Measurements from ENCODE around the gene CDYL. TPM values are rescaled to one million over a fixed set of nuclear protein-coding genes. Genes with fewer than 3 reads are reported as not detected.

The CDYL gene
- polyA plus RNA-seq, 3 donors: 2.9 to 21.2 (median 4.2) TPM

GRCh38 chr6:4962905-4963304 is 186.7 kb downstream of the CDYL start:
- Histone ChIP-seq H3K4me2 (replicated peaks; ENCODE audit: extremely low read depth, low read length, poor library complexity, severe bottlenecking) (no peak overlapping the region), H3K4me3 (replicated peaks in 1 of 3; ENCODE audit: low read depth in 2 of 3, low read length in 3 of 3) (no peak overlapping the region), H3K27me3 (ENCODE audit: control insufficient read depth in 2 of 2, insufficient read depth in 2 of 2, low read length in 2 of 2) (no peaks in the 10 kb centered on the region), H3K36me3 (replicated peaks in 1 of 2; ENCODE audit: control insufficient read depth in 1 of 2, insufficient read depth in 2 of 2, low read length in 2 of 2) (no peaks in the 10 kb centered on the region), H3K4me1 (ENCODE audit: control insufficient read depth in 1 of 2, insufficient read depth in 2 of 2, low read length in 2 of 2) (no peaks in the 10 kb centered on the region), H3K79me2 (ENCODE audit: insufficient read depth, low read length) (no peaks in the 10 kb centered on the region), H2AFZ (ENCODE audit: insufficient read depth, low read depth, low read length, poor library complexity, severe bottlenecking) (no peak overlapping the region), H3K9ac (ENCODE audit: insufficient read depth, low read length, poor library complexity, severe bottlenecking) (no peak overlapping the region), H3K9me3 (replicated peaks in 1 of 2; ENCODE audit: control insufficient read depth in 1 of 2, insufficient read depth in 1 of 2, low read length in 2 of 2) (no peaks in the 10 kb centered on the region), H3K27ac (ENCODE audit: low read depth in 1 of 2, low read length in 2 of 2) (no peak overlapping the region), H4K20me1 (ENCODE audit: insufficient read depth, low read length) (no peaks in the 10 kb centered on the region)
- WGBS (ENCODE audit: insufficient coverage): no CpG with 5 or more reads among the region's 2 CpGs
- Mint-ChIP-seq H3K4me3 (no peak overlapping the region), H3K9me3 (peaks cover 0 to 2% (median 0%) of the 10 kb centered on the region in 7 donors), H3K27me3 (ENCODE audit: low read depth in 3 of 3) (peaks cover 0 to 3% (median 3%) of the 10 kb centered on the region in 3 donors), H3K36me3 (no peaks in the 10 kb centered on the region), H3K4me1 (no peaks in the 10 kb centered on the region), H3K27ac (no peak overlapping the region)
- no peak for DNase-seq
- no peak for TF ChIP-seq CTCF (IDR thresholded peaks at IDR 0.05)
- intact Hi-C loops (cut with micrococcal nuclease): no loop called here

GRCh38 chr6:4964675-4965561 is 188.7 kb downstream of the CDYL start:
- TF ChIP-seq CTCF (IDR thresholded peaks at IDR 0.05): no peak
- H3K9me3 Mint-ChIP-seq: peaks cover 0 to 2% (median 0%) of the 10 kb centered on the region in 7 donors
- Histone ChIP-seq H4K20me1 (ENCODE audit: insufficient read depth, low read length) (no peaks in the 10 kb centered on the region), H3K27me3 (ENCODE audit: control insufficient read depth in 2 of 2, insufficient read depth in 2 of 2, low read length in 2 of 2) (no peaks in the 10 kb centered on the region), H3K4me2 (replicated peaks; ENCODE audit: extremely low read depth, low read length, poor library complexity, severe bottlenecking) (no peak overlapping the region), H3K27ac (ENCODE audit: low read depth in 1 of 2, low read length in 2 of 2) (no peak overlapping the region), H3K9me3 (replicated peaks in 1 of 2; ENCODE audit: control insufficient read depth in 1 of 2, insufficient read depth in 1 of 2, low read length in 2 of 2) (no peaks in the 10 kb centered on the region), H3K36me3 (replicated peaks in 1 of 2; ENCODE audit: control insufficient read depth in 1 of 2, insufficient read depth in 2 of 2, low read length in 2 of 2) (no peaks in the 10 kb centered on the region), H3K4me3 (replicated peaks in 1 of 3; ENCODE audit: low read depth in 2 of 3, low read length in 3 of 3) (no peak overlapping the region), H2AFZ (ENCODE audit: insufficient read depth, low read depth, low read length, poor library complexity, severe bottlenecking) (no peak overlapping the region), H3K4me1 (ENCODE audit: control insufficient read depth in 1 of 2, insufficient read depth in 2 of 2, low read length in 2 of 2) (no peaks in the 10 kb centered on the region), H3K79me2 (ENCODE audit: insufficient read depth, low read length) (no peaks in the 10 kb centered on the region), H3K9ac (ENCODE audit: insufficient read depth, low read length, poor library complexity, severe bottlenecking) (no peak overlapping the region)
- peaks cover 0 to 3% (median 3%) of the 10 kb centered on the region in 3 donors for H3K27me3 Mint-ChIP-seq (ENCODE audit: low read depth in 3 of 3)
- H3K4me3 Mint-ChIP-seq: no peak overlapping the region
- WGBS (ENCODE audit: insufficient coverage): 86% methylated on average over 15 of the region's 22 CpGs
- H3K36me3 Mint-ChIP-seq: no peaks in the 10 kb centered on the region
- no peak overlapping the region for H3K27ac Mint-ChIP-seq
- intact Hi-C loops (cut with micrococcal nuclease): no loop called here
- H3K4me1 Mint-ChIP-seq: no peaks in the 10 kb centered on the region
- no peak for DNase-seq
